HG03103 (cell line): ENCODE results near the gene ZBTB21.
"Not testable (repeated sequence)": the region's sequence is repeated elsewhere in the genome, so short reads cannot be mapped to it uniquely, and the experiment has no call there.

Experiments
- ATAC-seq: cut with Tn5 transposase; IDR thresholded peaks from one replicate; pipeline ENCODE4 v1.9.1; 2021; ENCODE audit warnings: low read depth; ENCODE audit not compliant: unreplicated experiment

ZBTB21 gene

DNA sequence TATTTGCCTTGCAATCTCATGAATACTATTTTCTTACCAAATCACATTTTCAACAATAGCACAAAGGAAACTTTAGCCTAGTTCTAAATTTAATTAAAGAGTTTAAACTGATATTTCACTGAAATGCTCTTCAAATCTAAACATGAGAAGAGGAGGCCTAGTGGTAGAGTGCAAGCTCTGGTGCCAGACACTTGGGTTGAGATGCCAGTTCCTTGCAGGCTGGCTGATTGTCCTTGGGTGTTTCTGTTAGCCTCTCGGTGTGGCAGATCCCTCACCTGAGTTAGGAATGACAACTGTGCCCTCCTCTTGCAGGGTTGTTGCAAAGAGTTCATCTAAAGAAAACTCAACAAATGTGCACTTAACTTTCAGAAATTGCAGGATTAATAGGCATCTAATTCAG, 12.5 kb downstream of the ZBTB21 start:
- ATAC-seq = no peak

GRCh38 chr21:41995577-41995976, 14.6 kb downstream of the ZBTB21 start:
- no peak for ATAC-seq

- ATAC-seq = not testable (repeated sequence)
These were observed 15.5 kb downstream of the ZBTB21 start for GRCh38 chr21:41994613-41995012.

DNA sequence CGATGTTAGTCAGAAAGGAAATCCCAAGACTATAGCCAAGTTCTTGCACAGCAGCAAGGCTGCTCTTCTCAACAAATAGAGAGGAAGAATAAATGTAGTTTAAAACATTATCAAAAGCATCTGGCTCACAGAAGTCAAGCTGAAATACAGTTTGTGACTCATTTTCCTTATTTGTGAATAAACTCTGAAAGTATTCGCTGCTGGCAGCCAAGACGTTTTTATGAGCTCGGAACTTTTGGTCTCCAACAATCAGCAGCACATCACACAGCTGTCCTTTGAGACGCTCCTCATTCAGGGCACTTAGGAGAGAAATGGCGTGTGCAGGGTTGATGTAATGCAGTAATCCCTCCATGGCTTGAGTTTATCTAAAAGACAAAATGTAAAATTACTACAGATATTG, 16.4 kb downstream of the ZBTB21 start:
- ATAC-seq = no peak

DNA sequence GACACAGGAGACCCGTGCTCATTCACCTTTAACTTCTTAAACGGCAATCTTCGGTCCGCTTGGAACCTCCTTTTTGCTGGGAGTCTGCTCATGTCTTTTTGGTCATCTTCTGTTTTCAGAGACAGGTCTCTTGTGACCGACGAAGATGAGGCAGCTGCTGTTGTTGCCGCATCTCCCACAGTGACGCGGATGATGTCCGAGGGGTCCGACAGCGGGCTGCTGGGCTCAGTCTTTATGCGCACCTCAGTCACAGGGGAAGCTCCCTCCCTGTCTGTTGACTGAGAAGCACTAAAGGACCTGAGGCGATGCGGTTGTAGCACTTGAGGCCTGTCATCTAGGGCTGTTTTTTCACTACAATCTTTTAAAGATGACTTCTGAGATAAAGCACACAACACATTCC, 17.6 kb downstream of the ZBTB21 start:
- ATAC-seq = no peak

GRCh38 chr21:41991659-41992058, 18.5 kb downstream of the ZBTB21 start:
- no peak for ATAC-seq

DNA sequence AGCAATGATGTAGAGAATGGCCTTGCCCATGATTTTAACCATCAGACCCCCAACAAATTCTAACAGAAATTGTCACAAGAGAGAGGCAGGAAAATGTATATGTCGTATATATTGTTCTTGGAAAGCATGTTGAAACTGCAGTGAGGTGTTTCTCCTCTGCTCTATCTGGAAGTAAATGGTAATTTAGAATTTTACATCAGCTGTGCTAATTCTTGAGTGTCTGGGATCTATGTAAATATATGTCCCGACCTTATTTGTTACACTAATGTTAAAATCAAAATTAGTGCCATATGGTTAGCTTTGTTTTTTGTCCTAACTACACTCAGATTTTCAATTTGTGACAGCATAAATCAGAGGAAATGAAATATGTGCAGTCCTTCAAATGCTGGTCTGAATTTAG, 20.5 kb downstream of the ZBTB21 start:
- no peak for ATAC-seq

DNA sequence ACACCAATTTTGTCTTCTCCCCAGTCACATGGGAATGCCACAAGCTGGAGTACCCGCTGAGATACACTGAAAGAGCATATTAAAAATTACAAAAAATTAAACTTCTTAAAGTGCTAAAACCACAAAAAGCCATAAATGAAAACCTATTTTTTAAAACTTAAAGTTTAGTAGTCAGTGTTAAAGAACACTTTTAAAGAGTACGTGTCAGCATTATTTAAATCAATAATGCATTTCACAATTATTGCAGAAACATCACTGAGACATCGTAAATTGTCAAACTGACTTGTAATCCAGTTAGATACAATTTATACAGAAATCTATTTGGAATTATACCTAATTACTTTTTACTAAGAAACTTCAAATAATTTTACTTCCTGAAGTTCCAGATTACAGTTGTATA, 22.9 kb downstream of the ZBTB21 start:
- no peak for ATAC-seq

- ATAC-seq = no peak
These were observed 24.3 kb downstream of the ZBTB21 start for GRCh38 chr21:41985662-41986416.

DNA sequence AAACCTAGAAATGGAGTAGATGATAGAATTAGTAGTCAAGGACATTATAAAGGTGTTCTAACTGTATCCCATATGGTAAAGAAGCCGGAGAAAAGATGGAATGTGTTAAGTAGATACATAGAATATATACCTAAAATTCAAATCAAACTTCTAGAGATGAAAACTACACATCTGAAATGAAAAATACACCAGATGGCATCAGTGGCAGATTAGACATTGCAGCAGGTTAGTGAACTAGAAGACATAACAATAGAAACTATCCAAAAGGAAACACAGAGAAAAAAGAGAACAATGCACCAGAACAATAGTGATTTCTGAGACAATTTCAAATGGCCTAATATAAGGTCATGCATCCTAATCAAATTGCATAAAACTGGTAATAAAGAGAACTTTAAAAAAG, 26.9 kb downstream of the ZBTB21 start:
- no peak for ATAC-seq

GRCh38 chr21:41980561-41980960, 29.6 kb downstream of the ZBTB21 start:
- ATAC-seq = no peak

- ATAC-seq = no peak
These were observed 30.3 kb downstream of the ZBTB21 start for GRCh38 chr21:41979751-41980369.

DNA sequence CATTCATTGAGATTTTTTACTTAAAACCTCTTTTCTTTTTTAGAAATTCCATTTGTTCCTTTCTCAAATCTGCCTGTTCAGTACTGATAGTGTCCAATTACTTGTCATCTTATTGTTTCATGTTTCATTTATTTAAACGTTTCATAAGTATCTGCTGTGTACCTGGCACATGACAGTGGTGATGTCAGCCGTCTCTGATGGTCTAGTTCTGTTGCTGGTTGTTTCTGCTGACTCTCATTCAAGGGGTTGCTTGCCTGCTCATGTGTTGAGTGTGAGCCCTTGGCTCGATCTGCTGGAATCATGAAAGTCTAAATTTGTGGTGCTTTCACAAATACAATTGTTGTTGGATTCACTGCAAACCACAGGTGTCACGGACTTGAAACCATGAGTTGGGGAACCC, 30.8 kb downstream of the ZBTB21 start:
- no peak for ATAC-seq

DNA sequence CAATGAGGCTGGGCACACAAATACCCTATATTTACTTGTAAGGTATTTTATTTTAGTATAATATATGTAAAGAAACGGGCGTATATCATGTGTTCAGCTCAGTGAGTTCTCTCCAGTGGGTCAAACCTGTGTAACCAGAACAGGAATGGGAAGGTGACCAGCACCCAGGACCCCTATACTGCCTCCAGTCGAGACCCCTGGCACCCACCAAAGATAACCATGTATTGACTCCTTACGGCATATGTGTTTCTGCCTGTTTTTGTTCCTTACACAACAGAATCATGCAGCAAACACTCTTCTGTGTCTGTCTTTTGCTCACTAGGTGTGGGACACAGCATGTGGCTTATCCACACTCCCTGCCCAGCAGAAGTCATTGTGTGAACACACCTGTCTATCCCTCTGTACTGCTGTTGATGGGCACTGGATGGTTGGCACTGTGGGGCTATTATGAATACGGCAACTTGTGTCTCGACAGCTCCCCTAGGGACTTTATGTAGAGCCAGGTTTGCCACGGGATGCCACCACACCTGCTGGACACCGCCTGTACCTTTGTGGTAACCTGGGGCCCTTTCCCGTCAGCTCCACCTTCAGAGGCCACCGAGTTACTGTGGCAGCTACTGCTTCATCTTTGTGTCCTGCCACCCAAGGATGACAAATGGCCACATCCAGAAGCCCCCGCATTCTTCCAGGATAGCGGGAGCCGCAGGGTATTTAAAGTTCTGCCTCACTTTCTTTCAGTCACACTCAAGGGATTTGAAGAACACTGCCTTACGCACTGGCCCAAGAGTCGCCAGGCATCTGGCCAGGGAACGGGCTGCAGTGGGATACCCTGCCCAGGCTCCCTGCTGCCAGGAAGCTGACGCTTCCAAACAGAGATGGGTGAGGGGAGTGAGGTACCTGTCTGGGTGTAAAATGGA, 32.9 kb downstream of the ZBTB21 start:
- ATAC-seq = no peak

GRCh38 chr21:41976611-41977010, 33.5 kb downstream of the ZBTB21 start:
- ATAC-seq = no peak

GRCh38 chr21:41975391-41976272, 34.5 kb downstream of the ZBTB21 start:
- no peak for ATAC-seq

DNA sequence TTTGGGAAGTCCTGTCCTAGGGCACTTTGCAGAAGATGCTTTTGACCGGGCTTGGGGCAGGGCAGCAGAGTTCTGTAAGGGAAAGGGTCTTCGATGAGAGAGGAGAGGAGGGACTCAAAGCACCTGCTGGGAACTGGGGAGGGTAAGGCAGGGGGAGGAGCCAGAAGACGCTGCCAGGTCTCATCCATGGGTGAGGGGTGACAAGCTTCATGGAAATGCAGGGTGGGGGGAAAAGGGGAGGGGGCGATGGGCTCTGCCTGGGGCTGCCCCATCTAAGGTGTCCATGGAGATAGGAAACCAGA, 35.5 kb downstream of the ZBTB21 start:
- no peak for ATAC-seq

- no peak for ATAC-seq
These were observed 36.1 kb downstream of the ZBTB21 start for GRCh38 chr21:41973861-41974751.

GRCh38 chr21:41973427-41973831, 36.7 kb downstream of the ZBTB21 start:
- no peak for ATAC-seq
